Endothelial cell of umbilical vein (primary cell): ENCODE results near the gene OGFOD2. TPM values are rescaled to one million over a fixed set of nuclear protein-coding genes. Genes with fewer than 3 reads are reported as not detected.

Source experiments
- BruUV-seq: library from RNA; stranded (reverse); fragments of 400-500 nt; replicated peaks from 2 replicates; lab custom pipeline; 2021; lab: Mats Ljungman, UMichigan
- CTCF ChIA-PET: fragments of 300-600, 350-600 bp; sonication (Branson Sonifier 250); formaldehyde crosslinking; loops from one replicate; lab custom pipeline; 2021; ENCODE audit warnings: antibody characterized with exemption, inconsistent platforms; lab: Charles Lee
- POLR2A ChIA-PET: fragments of 300-600, 350-600 bp; sonication (Branson Sonifier 250); formaldehyde crosslinking; loops from one replicate; lab custom pipeline; 2021; ENCODE audit warnings: antibody characterized with exemption, inconsistent platforms; lab: Charles Lee
- DNase-seq: peaks from one replicate; pipeline ENCODE4 v3.0.0-alpha.2; 2011; ENCODE audit warnings: low read depth, low spot score
- FAIRE-seq: peaks from 2 replicates; lab custom pipeline; 2011; peaks lifted over from hg19 to GRCh38; lab: Jason Lieb, UNC
- H2AFZ ChIP-seq: 2 replicates; pipeline ENCODE4 v1.6.0; 2012; ENCODE audit warnings: low read depth, low read length, control low read depth, inconsistent platforms
- H3K27ac ChIP-seq: 2 replicates; pipeline ENCODE4 v1.5.1; 2011; ENCODE audit warnings: low read depth, mild to moderate bottlenecking, control low read depth, low read length, moderate library complexity; ENCODE audit not compliant: insufficient read depth
- H3K27me3 ChIP-seq, 2 experiments: 2 replicates each; pipeline versions ENCODE4 v1.6.0 to v1.6.1; 2011; ENCODE audit warnings: low read length in 2 of 2, mixed read lengths in 1 of 2; ENCODE audit not compliant: control insufficient read depth in 2 of 2, insufficient read depth in 2 of 2
- H3K36me3 ChIP-seq, 2 experiments: 2 replicates in 1 of 2; 3 replicates in 1 of 2; pipeline ENCODE4 v1.5.1; 2011; ENCODE audit warnings: low read length in 2 of 2, mild to moderate bottlenecking in 1 of 2, moderate library complexity in 1 of 2; ENCODE audit not compliant: control insufficient read depth in 2 of 2, insufficient read depth in 2 of 2; ENCODE audit errors: extremely low read depth in 1 of 2
- H3K4me1 ChIP-seq: 3 replicates; pipeline ENCODE4 v1.5.1; 2011; ENCODE audit warnings: mild to moderate bottlenecking, low read length; ENCODE audit not compliant: control insufficient read depth, insufficient read depth; ENCODE audit errors: extremely low read depth
- H3K4me2 ChIP-seq: 2 replicates; pipeline ENCODE4 v1.6.1; 2011; ENCODE audit warnings: low read length, control low read depth, mixed read lengths; ENCODE audit not compliant: insufficient read depth
- H3K4me3 ChIP-seq, 3 experiments: fragments of 200-600 bp in 1 of 3; sonication (generic), shearing (Covaris generic) in 1 of 3; replicated peaks in 1 of 3; 2 replicates each; pipeline ENCODE4 v1.5.1; 2011 to 2016; ENCODE audit warnings: control low read depth in 3 of 3, low read length in 3 of 3, mild to moderate bottlenecking in 2 of 3, inconsistent platforms in 1 of 3, low read depth in 1 of 3, moderate library complexity in 1 of 3; ENCODE audit not compliant: insufficient read depth in 1 of 3
- H3K79me2 ChIP-seq: 2 replicates; pipeline ENCODE4 v1.6.0; 2012; ENCODE audit warnings: low read length, inconsistent platforms; ENCODE audit not compliant: control insufficient read depth, insufficient read depth
- H3K9ac ChIP-seq: replicated peaks from 2 replicates; pipeline ENCODE3; 2011; ENCODE audit warnings: low read length, control low read depth; ENCODE audit not compliant: insufficient read depth; ENCODE audit errors: extremely low read depth
- H3K9me1 ChIP-seq: replicated peaks from 3 replicates; pipeline ENCODE4 v1.6.0; 2011; ENCODE audit warnings: mild to moderate bottlenecking, low read length; ENCODE audit not compliant: control insufficient read depth, insufficient read depth; ENCODE audit errors: extremely low read depth
- H3K9me3 ChIP-seq: replicated peaks from 2 replicates; pipeline ENCODE4 v1.5.1; 2012; ENCODE audit warnings: low read length, inconsistent platforms; ENCODE audit not compliant: control insufficient read depth, insufficient read depth
- H4K20me1 ChIP-seq: replicated peaks from 2 replicates; pipeline ENCODE3; 2011; ENCODE audit warnings: mild to moderate bottlenecking, low read length; ENCODE audit not compliant: control insufficient read depth, insufficient read depth; ENCODE audit errors: extremely low read depth
- CTCF ChIP-seq, 2 donors: IDR thresholded peaks; 1 replicate in 1 of 2; 2 replicates in 1 of 2; pipeline ENCODE4 v1.5.1; 2011; ENCODE audit warnings: low read length in 2 of 2, mild to moderate bottlenecking in 2 of 2, moderate library complexity in 2 of 2, control low read depth in 1 of 2, inconsistent platforms in 1 of 2, low read depth in 1 of 2; ENCODE audit not compliant: insufficient read depth in 1 of 2; ENCODE audit errors: extremely low read depth in 1 of 2
- EZH2 ChIP-seq: IDR thresholded peaks from 2 replicates; pipeline ENCODE4 v1.6.1; 2012; ENCODE audit warnings: borderline replicate concordance, low read depth, mild to moderate bottlenecking, moderate library complexity, low read length, inconsistent platforms; ENCODE audit not compliant: severe bottlenecking
- FOS ChIP-seq: IDR thresholded peaks from 2 replicates; pipeline ENCODE4 v1.6.1; 2011; ENCODE audit warnings: mild to moderate bottlenecking, low read length, moderate library complexity, borderline replicate concordance; ENCODE audit not compliant: insufficient read depth
- GATA2 ChIP-seq: IDR thresholded peaks from 2 replicates; pipeline ENCODE4 v1.7.0; 2011; ENCODE audit warnings: low read depth, mild to moderate bottlenecking, moderate library complexity, mixed read lengths, low read length; ENCODE audit not compliant: insufficient read length, insufficient read depth
- JUN ChIP-seq: IDR thresholded peaks from 2 replicates; pipeline ENCODE4 v1.6.1; 2011; ENCODE audit warnings: borderline replicate concordance, low read depth; ENCODE audit not compliant: insufficient read length, insufficient read depth
- MAX ChIP-seq: IDR thresholded peaks from 2 replicates; pipeline ENCODE4 v1.6.1; 2011; ENCODE audit not compliant: insufficient read depth, insufficient read length
- MYC ChIP-seq: IDR thresholded peaks from one replicate; pipeline ENCODE4 v1.6.1; 2011; ENCODE audit warnings: mild to moderate bottlenecking, low read depth, low read length
- POLR2A ChIP-seq: IDR thresholded peaks from 2 replicates; pipeline ENCODE4 v1.6.1; 2012; ENCODE audit warnings: low read depth, mild to moderate bottlenecking, control low read depth, low read length
- POLR2AphosphoS5 ChIP-seq: IDR thresholded peaks from 2 replicates; pipeline ENCODE4 v1.6.1; 2012; ENCODE audit warnings: low read depth, mild to moderate bottlenecking, control low read depth, low read length, moderate library complexity; ENCODE audit not compliant: insufficient read depth
- dilution Hi-C: fragments of 300-500 bp; cut with MboI; formaldehyde crosslinking; loops from one replicate; pipeline ENCODE4 v1.15.0; 2019; ENCODE audit warnings: low sequenced_read_pairs; ENCODE audit not compliant: extremely low pct_ligation_motif_present
- intact Hi-C: fragments of 100-400 bp; cut with micrococcal nuclease; formaldehyde crosslinking; loops from one replicate; pipeline ENCODE4 v1.10.0; 2022
- polyA plus RNA-seq, 4 experiments: library from polyadenylated mRNA; depleted of rRNA in 3 of 4; stranded (reverse) in 3 of 4; unstranded in 1 of 4; fragments of >200 nt; gene quantifications; 2 replicates each; pipeline versions ENCODE4 v1.2.1 to v1.2.3, GENCODE V29; 2011 to 2012; ENCODE audit warnings: missing spikeins in 1 of 4
- total RNA-seq: library from RNA; stranded (reverse); gene quantifications from 2 replicates; pipeline ENCODE4 v1.2.3, GENCODE V29; 2021

The OGFOD2 gene
- total and polyA plus RNA-seq, 2 donors (not counting 3 experiments of a cell fraction or from before 2014, with no cell fraction given): 16.8 to 24.1 TPM

GRCh38 chr12:122981587-122982476 is 6.8 kb downstream of the OGFOD2 start:
- Histone ChIP-seq H3K36me3 (peaks cover 0 to 9% of the 10 kb centered on the region in 2 experiments), H4K20me1 (no peaks in the 10 kb centered on the region), H3K4me3 (peak overlapping the region; percentile 48 to 83 (median 60)), H3K9ac (peak overlapping the region; percentile 90), H3K4me1 (peaks cover 35% of the 10 kb centered on the region), H3K4me2 (peak overlapping the region; percentile 76), H3K27me3 (no peaks in the 10 kb centered on the region), H3K9me3 (no peaks in the 10 kb centered on the region), H3K27ac (peak overlapping the region; percentile 78), H2AFZ (no peak overlapping the region), H3K79me2 (peaks cover 23% of the 10 kb centered on the region), H3K9me1 (no peaks in the 10 kb centered on the region)
- dilution Hi-C loops: no loop called here
- ChIA-PET CTCF (interaction anchor here (1.4 to 2.0 kb wide), 2 partner anchors 188 to 256 kb away, joined by 5 to 9 read pairs; no protein-coding TSS in a partner anchor), POLR2A (interaction anchor here (1.7 kb wide), 1 partner anchor 251 kb away, joined by 7 read pairs; the partner anchor contains the start of genes MPHOSPH9 and MTRFR)
- BruUV-seq: no TSS peak
- intact Hi-C loops: no loop called here
- FAIRE-seq: no peak
- TF ChIP-seq MYC: no peak
- TF ChIP-seq POLR2AphosphoS5: no peak
- no peak for TF ChIP-seq GATA2
- no peak for TF ChIP-seq MAX
- no peak for TF ChIP-seq FOS
- no peak for TF ChIP-seq POLR2A
- TF ChIP-seq EZH2: no peak
- no peak for TF ChIP-seq CTCF (IDR thresholded peaks at IDR 0.05; ENCODE audit: extremely low read depth in 1 of 2, insufficient read depth in 1 of 2, low read depth in 1 of 2, low read length in 2 of 2)
- TF ChIP-seq JUN: no peak
- DNase-seq: no peak
